ENCODE measurements around the gene CAV2.
A peak's percentile ranks its signal among the peaks of the same experiment; 100 is the strongest.

CAV2 gene

GRCh38 chr7:116499168-116500077, at the start of gene CAV2:
Gene CAV2 (plus strand): TSS chr7:116499738. CDS start chr7:116499782, 44 bp downstream.
- Histone ChIP-seq H3K27ac (ENCODE audit: low read depth, low read length) (peak within 1 kb of the TSS; percentile 59), H3K79me2 (ENCODE audit: control insufficient read depth, insufficient read depth, low read length, unreplicated experiment) (peaks cover 41% of the 10 kb centered on the region), H3K4me1 (ENCODE audit: control insufficient read depth, insufficient read depth, low read length, unreplicated experiment) (peaks cover 44% of the 10 kb centered on the region), H2AFZ (ENCODE audit: low read length, unreplicated experiment) (peak within 1 kb of the TSS; percentile 63), H3K36me3 (ENCODE audit: insufficient read depth, low read length) (peaks cover 20% of the 10 kb centered on the region), H3K4me3 (ENCODE audit: low read depth, low read length) (peak within 1 kb of the TSS; percentile 97), H3K27me3 (ENCODE audit: insufficient read depth, low read length) (no peaks in the 10 kb centered on the region)

GRCh38 chr7:116449950-116450349, 49.6 kb upstream of the CAV2 start:
- H3K4me3 ChIP-seq (ENCODE audit: low read depth, low read length), result no peak overlapping the region
- H3K79me2 ChIP-seq (ENCODE audit: control insufficient read depth, insufficient read depth, low read length, unreplicated experiment), result no peaks in the 10 kb centered on the region
- H3K36me3 ChIP-seq (ENCODE audit: insufficient read depth, low read length), result no peaks in the 10 kb centered on the region
- H3K27ac ChIP-seq (ENCODE audit: low read depth, low read length), result no peak overlapping the region
- H2AFZ ChIP-seq (ENCODE audit: low read length, unreplicated experiment), result no peak overlapping the region
- peaks cover 41% of the 10 kb centered on the region for H3K4me1 ChIP-seq (ENCODE audit: control insufficient read depth, insufficient read depth, low read length, unreplicated experiment)
- no peaks in the 10 kb centered on the region for H3K27me3 ChIP-seq (ENCODE audit: insufficient read depth, low read length)

GRCh38 chr7:116451957-116452729, 47.4 kb upstream of the CAV2 start:
- no peak overlapping the region for H3K4me3 ChIP-seq (ENCODE audit: low read depth, low read length)
- no peak overlapping the region for H2AFZ ChIP-seq (ENCODE audit: low read length, unreplicated experiment)
- H3K79me2 ChIP-seq (ENCODE audit: control insufficient read depth, insufficient read depth, low read length, unreplicated experiment), result no peaks in the 10 kb centered on the region
- H3K27me3 ChIP-seq (ENCODE audit: insufficient read depth, low read length), result no peaks in the 10 kb centered on the region
- no peak overlapping the region for H3K27ac ChIP-seq (ENCODE audit: low read depth, low read length)
- peaks cover 37% of the 10 kb centered on the region for H3K4me1 ChIP-seq (ENCODE audit: control insufficient read depth, insufficient read depth, low read length, unreplicated experiment)
- no peaks in the 10 kb centered on the region for H3K36me3 ChIP-seq (ENCODE audit: insufficient read depth, low read length)

GRCh38 chr7:116454377-116454776, 45.2 kb upstream of the CAV2 start:
- Histone ChIP-seq H3K27ac (ENCODE audit: low read depth, low read length) (peak overlapping the region; percentile 70), H3K79me2 (ENCODE audit: control insufficient read depth, insufficient read depth, low read length, unreplicated experiment) (no peaks in the 10 kb centered on the region), H3K36me3 (ENCODE audit: insufficient read depth, low read length) (no peaks in the 10 kb centered on the region), H2AFZ (ENCODE audit: low read length, unreplicated experiment) (no peak overlapping the region), H3K4me1 (ENCODE audit: control insufficient read depth, insufficient read depth, low read length, unreplicated experiment) (peaks cover 20% of the 10 kb centered on the region), H3K27me3 (ENCODE audit: insufficient read depth, low read length) (no peaks in the 10 kb centered on the region), H3K4me3 (ENCODE audit: low read depth, low read length) (no peak overlapping the region)

- Histone ChIP-seq H2AFZ (ENCODE audit: low read length, unreplicated experiment) (peak overlapping the region; percentile 8), H3K27me3 (ENCODE audit: insufficient read depth, low read length) (no peaks in the 10 kb centered on the region), H3K4me3 (ENCODE audit: low read depth, low read length) (peak overlapping the region; percentile 39), H3K27ac (ENCODE audit: low read depth, low read length) (peak overlapping the region; percentile 70), H3K36me3 (ENCODE audit: insufficient read depth, low read length) (no peaks in the 10 kb centered on the region), H3K4me1 (ENCODE audit: control insufficient read depth, insufficient read depth, low read length, unreplicated experiment) (peaks cover 22% of the 10 kb centered on the region), H3K79me2 (ENCODE audit: control insufficient read depth, insufficient read depth, low read length, unreplicated experiment) (no peaks in the 10 kb centered on the region)
Observed at GRCh38 chr7:116455009-116455408, 44.5 kb upstream of the CAV2 start.

GRCh38 chr7:116455499-116455898, 44.0 kb upstream of the CAV2 start:
- peak overlapping the region; percentile 70 for H3K27ac ChIP-seq (ENCODE audit: low read depth, low read length)
- H3K79me2 ChIP-seq (ENCODE audit: control insufficient read depth, insufficient read depth, low read length, unreplicated experiment), result no peaks in the 10 kb centered on the region
- peaks cover 22% of the 10 kb centered on the region for H3K4me1 ChIP-seq (ENCODE audit: control insufficient read depth, insufficient read depth, low read length, unreplicated experiment)
- no peaks in the 10 kb centered on the region for H3K36me3 ChIP-seq (ENCODE audit: insufficient read depth, low read length)
- H3K27me3 ChIP-seq (ENCODE audit: insufficient read depth, low read length), result no peaks in the 10 kb centered on the region
- peak overlapping the region; percentile 39 for H3K4me3 ChIP-seq (ENCODE audit: low read depth, low read length)
- H2AFZ ChIP-seq (ENCODE audit: low read length, unreplicated experiment), result no peak overlapping the region

GRCh38 chr7:116461500-116461899, 38.0 kb upstream of the CAV2 start:
- Histone ChIP-seq H3K4me3 (ENCODE audit: low read depth, low read length) (peak overlapping the region; percentile 65), H3K79me2 (ENCODE audit: control insufficient read depth, insufficient read depth, low read length, unreplicated experiment) (no peaks in the 10 kb centered on the region), H2AFZ (ENCODE audit: low read length, unreplicated experiment) (peak overlapping the region; percentile 16), H3K27me3 (ENCODE audit: insufficient read depth, low read length) (no peaks in the 10 kb centered on the region), H3K4me1 (ENCODE audit: control insufficient read depth, insufficient read depth, low read length, unreplicated experiment) (peaks cover 47% of the 10 kb centered on the region), H3K36me3 (ENCODE audit: insufficient read depth, low read length) (no peaks in the 10 kb centered on the region), H3K27ac (ENCODE audit: low read depth, low read length) (peak overlapping the region; percentile 21; the same call in 1 of the 2 replicates)

- Histone ChIP-seq H3K4me1 (ENCODE audit: control insufficient read depth, insufficient read depth, low read length, unreplicated experiment) (peaks cover 50% of the 10 kb centered on the region), H3K27ac (ENCODE audit: low read depth, low read length) (peak overlapping the region; percentile 91), H3K27me3 (ENCODE audit: insufficient read depth, low read length) (no peaks in the 10 kb centered on the region)
Observed at GRCh38 chr7:116463956-116464355, 35.6 kb upstream of the CAV2 start.

GRCh38 chr7:116464375-116464774, 35.2 kb upstream of the CAV2 start:
- Histone ChIP-seq H3K4me1 (ENCODE audit: control insufficient read depth, insufficient read depth, low read length, unreplicated experiment) (peaks cover 49% of the 10 kb centered on the region), H3K27ac (ENCODE audit: low read depth, low read length) (peak overlapping the region; percentile 91), H3K36me3 (ENCODE audit: insufficient read depth, low read length) (no peaks in the 10 kb centered on the region), H2AFZ (ENCODE audit: low read length, unreplicated experiment) (peak overlapping the region; percentile 1), H3K4me3 (ENCODE audit: low read depth, low read length) (no peak overlapping the region), H3K27me3 (ENCODE audit: insufficient read depth, low read length) (no peaks in the 10 kb centered on the region), H3K79me2 (ENCODE audit: control insufficient read depth, insufficient read depth, low read length, unreplicated experiment) (no peaks in the 10 kb centered on the region)

More at GRCh38 chr7:116463956-116464355, 35.6 kb upstream of the CAV2 start:
- Histone ChIP-seq H2AFZ (ENCODE audit: low read length, unreplicated experiment) (no peak overlapping the region), H3K36me3 (ENCODE audit: insufficient read depth, low read length) (no peaks in the 10 kb centered on the region), H3K79me2 (ENCODE audit: control insufficient read depth, insufficient read depth, low read length, unreplicated experiment) (no peaks in the 10 kb centered on the region), H3K4me3 (ENCODE audit: low read depth, low read length) (no peak overlapping the region)

- H3K27me3 ChIP-seq (ENCODE audit: insufficient read depth, low read length), result no peaks in the 10 kb centered on the region
- H3K4me1 ChIP-seq (ENCODE audit: control insufficient read depth, insufficient read depth, low read length, unreplicated experiment), result peaks cover 47% of the 10 kb centered on the region
- peak overlapping the region; percentile 91 for H3K27ac ChIP-seq (ENCODE audit: low read depth, low read length)
- H3K79me2 ChIP-seq (ENCODE audit: control insufficient read depth, insufficient read depth, low read length, unreplicated experiment), result no peaks in the 10 kb centered on the region
- H3K36me3 ChIP-seq (ENCODE audit: insufficient read depth, low read length), result no peaks in the 10 kb centered on the region
- peak overlapping the region; percentile 23 for H2AFZ ChIP-seq (ENCODE audit: low read length, unreplicated experiment)
- no peak overlapping the region for H3K4me3 ChIP-seq (ENCODE audit: low read depth, low read length)
Observed at GRCh38 chr7:116465125-116465524, 34.4 kb upstream of the CAV2 start.
